ENCODE results near the gene CCNB2. TPM values are rescaled to one million over a fixed set of nuclear protein-coding genes. Genes with fewer than 3 reads are reported as not detected.
"Not testable (repeated sequence)": the region's sequence is repeated elsewhere in the genome, so short reads cannot be mapped to it uniquely, and the experiment has no call there.

The CCNB2 gene
- total RNA-seq, 1 experiment from 2014 or later = 129 TPM

DNA sequence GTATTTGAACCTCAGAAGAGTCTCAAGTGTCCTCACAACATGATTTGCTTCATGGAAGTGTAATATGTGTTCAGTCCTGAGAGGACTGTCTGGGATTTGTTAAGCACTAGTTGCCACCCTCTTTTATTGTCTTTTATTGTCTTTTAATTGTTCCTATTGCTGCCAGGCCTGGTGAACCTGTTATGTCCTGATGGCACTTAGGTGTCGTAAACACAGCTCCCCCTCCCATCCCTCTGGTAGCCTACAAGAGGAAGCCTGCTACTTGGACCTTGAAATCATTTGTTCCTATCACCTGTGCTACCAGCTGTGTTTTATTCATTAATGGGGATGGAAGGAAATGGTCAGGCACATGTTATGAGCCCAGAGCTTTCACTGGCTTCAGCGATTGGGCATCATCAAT is 19.3 kb downstream of the CCNB2 start:
- no peak overlapping the region for H3K4me3 ChIP-seq (ENCODE audit: low read depth, low read length, poor library complexity, severe bottlenecking)
- TF ChIP-seq, protein P1, sequence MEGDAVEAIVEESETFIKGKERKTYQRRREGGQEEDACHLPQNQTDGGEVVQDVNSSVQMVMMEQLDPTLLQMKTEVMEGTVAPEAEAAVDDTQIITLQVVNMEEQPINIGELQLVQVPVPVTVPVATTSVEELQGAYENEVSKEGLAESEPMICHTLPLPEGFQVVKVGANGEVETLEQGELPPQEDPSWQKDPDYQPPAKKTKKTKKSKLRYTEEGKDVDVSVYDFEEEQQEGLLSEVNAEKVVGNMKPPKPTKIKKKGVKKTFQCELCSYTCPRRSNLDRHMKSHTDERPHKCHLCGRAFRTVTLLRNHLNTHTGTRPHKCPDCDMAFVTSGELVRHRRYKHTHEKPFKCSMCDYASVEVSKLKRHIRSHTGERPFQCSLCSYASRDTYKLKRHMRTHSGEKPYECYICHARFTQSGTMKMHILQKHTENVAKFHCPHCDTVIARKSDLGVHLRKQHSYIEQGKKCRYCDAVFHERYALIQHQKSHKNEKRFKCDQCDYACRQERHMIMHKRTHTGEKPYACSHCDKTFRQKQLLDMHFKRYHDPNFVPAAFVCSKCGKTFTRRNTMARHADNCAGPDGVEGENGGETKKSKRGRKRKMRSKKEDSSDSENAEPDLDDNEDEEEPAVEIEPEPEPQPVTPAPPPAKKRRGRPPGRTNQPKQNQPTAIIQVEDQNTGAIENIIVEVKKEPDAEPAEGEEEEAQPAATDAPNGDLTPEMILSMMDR (conservative IDR thresholded peaks at IDR 0.05; ENCODE audit: low read depth, low read length) = no peak
- no peak for TF ChIP-seq EZH2 (IDR thresholded peaks at IDR 0.05; ENCODE audit: borderline replicate concordance, low read depth, low read length, poor library complexity, severe bottlenecking)
- BruUV-seq (replicated peaks) = no TSS peak
- H3K27me3 ChIP-seq (replicated peaks; ENCODE audit: insufficient read depth, low read depth, low read length, poor library complexity) = no peaks in the 10 kb centered on the region
- H3K36me3 ChIP-seq (ENCODE audit: insufficient read depth, low read length, poor library complexity, severe bottlenecking) = peaks cover 73% of the 10 kb centered on the region
- POLR2A ChIA-PET (ENCODE audit: low non-redundant PET) = no interaction called here
- H3K4me1 ChIP-seq (ENCODE audit: insufficient read depth, low read length, poor library complexity, severe bottlenecking) = no peaks in the 10 kb centered on the region
- CTCF ChIA-PET = no interaction called here
- no peaks in the 10 kb centered on the region for H3K9me3 ChIP-seq (ENCODE audit: low read depth, low read length, poor library complexity, severe bottlenecking)
- H3K27ac ChIP-seq (ENCODE audit: low read depth, low read length, poor library complexity, severe bottlenecking) = no peak overlapping the region
- no peak for DNase-seq (ENCODE audit: low spot score)
- intact Hi-C loops (cut with micrococcal nuclease; ENCODE audit: unreplicated experiment) = no loop called here

DNA sequence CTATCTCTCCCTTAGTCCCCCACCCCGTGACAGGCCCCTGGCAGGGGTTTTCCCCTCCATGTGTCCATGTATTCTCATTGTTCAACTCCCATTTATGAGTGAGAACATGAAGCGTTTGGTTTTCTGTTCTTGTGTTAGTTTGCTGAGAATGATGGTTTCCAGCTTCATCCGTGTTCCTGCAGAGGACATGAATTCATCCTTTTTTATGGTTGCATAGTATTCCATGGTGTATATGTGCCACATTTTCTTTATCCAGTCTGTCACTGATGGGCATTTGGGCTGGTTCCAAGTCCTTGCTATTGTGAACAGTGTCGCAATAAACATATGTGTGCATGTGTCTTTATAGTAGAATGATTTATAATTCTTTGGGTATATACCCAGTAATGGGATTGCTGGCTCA is 20.7 kb downstream of the CCNB2 start:
- H3K4me1 ChIP-seq (ENCODE audit: insufficient read depth, low read length, poor library complexity, severe bottlenecking); POLR2A ChIA-PET (ENCODE audit: low non-redundant PET); intact Hi-C loops (cut with micrococcal nuclease; ENCODE audit: unreplicated experiment); H3K27me3 ChIP-seq (replicated peaks; ENCODE audit: insufficient read depth, low read depth, low read length, poor library complexity); BruUV-seq (replicated peaks); H3K27ac ChIP-seq (ENCODE audit: low read depth, low read length, poor library complexity, severe bottlenecking); DNase-seq (ENCODE audit: low spot score); H3K4me3 ChIP-seq (ENCODE audit: low read depth, low read length, poor library complexity, severe bottlenecking); H3K9me3 ChIP-seq (ENCODE audit: low read depth, low read length, poor library complexity, severe bottlenecking); CTCF ChIA-PET: not testable (repeated sequence)
- H3K36me3 ChIP-seq (ENCODE audit: insufficient read depth, low read length, poor library complexity, severe bottlenecking) = peaks cover 73% of the 10 kb centered on the region

DNA sequence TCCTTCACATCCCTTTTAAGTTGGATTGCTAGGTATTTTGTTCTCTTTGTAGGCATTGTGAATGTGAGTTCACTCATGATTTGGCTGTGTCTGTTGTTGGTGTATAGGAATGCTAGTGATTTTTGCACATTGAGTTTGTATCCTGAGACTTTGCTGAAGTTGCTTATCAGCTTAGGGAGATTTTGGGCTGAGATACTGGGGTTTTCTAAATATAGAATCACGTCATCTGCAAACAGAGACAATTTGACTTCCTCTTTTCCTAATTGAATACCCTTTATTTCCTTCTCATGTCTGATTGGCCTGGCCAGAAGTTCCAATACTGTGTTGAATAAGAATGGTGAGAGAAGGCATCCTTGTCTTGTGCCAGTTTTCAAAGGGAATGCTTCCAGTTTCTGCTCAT is 22.3 kb downstream of the CCNB2 start:
- H3K27me3 ChIP-seq (replicated peaks; ENCODE audit: insufficient read depth, low read depth, low read length, poor library complexity); DNase-seq (ENCODE audit: low spot score); POLR2A ChIA-PET (ENCODE audit: low non-redundant PET); H3K4me1 ChIP-seq (ENCODE audit: insufficient read depth, low read length, poor library complexity, severe bottlenecking); CTCF ChIA-PET; intact Hi-C loops (cut with micrococcal nuclease; ENCODE audit: unreplicated experiment); H3K4me3 ChIP-seq (ENCODE audit: low read depth, low read length, poor library complexity, severe bottlenecking); H3K9me3 ChIP-seq (ENCODE audit: low read depth, low read length, poor library complexity, severe bottlenecking); H3K27ac ChIP-seq (ENCODE audit: low read depth, low read length, poor library complexity, severe bottlenecking); BruUV-seq (replicated peaks): not testable (repeated sequence)
- peaks cover 80% of the 10 kb centered on the region for H3K36me3 ChIP-seq (ENCODE audit: insufficient read depth, low read length, poor library complexity, severe bottlenecking)

DNA sequence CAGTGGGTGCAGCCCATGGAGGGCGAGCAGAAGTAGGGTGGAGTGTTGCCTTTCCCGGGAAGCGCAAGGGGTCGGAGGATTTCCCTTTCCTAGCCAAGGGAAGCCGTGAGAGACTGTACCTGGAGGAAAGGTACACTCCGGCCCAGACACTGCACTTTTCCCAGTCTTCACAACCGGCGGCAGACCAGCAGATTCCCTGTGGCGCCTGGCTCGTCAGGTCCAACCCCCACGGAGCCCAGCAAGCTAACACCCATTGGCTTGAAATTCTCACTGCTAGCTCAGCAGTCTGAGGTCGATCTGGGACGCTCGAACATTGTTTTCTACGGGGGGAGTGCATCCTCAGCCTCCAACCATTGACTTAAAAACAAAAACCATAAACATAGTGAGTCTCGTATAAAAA is 26.5 kb downstream of the CCNB2 start:
- BruUV-seq (replicated peaks) = no TSS peak
- CTCF ChIA-PET = no interaction called here
- Histone ChIP-seq H3K4me1 (ENCODE audit: insufficient read depth, low read length, poor library complexity, severe bottlenecking) (no peaks in the 10 kb centered on the region), H3K9me3 (ENCODE audit: low read depth, low read length, poor library complexity, severe bottlenecking) (peaks cover 6% of the 10 kb centered on the region), H3K27me3 (replicated peaks; ENCODE audit: insufficient read depth, low read depth, low read length, poor library complexity) (no peaks in the 10 kb centered on the region), H3K27ac (ENCODE audit: low read depth, low read length, poor library complexity, severe bottlenecking) (no peak overlapping the region), H3K36me3 (ENCODE audit: insufficient read depth, low read length, poor library complexity, severe bottlenecking) (peaks cover 70% of the 10 kb centered on the region), H3K4me3 (ENCODE audit: low read depth, low read length, poor library complexity, severe bottlenecking) (no peak overlapping the region)
- POLR2A ChIA-PET (ENCODE audit: low non-redundant PET) = no interaction called here
- DNase-seq (ENCODE audit: low spot score) = no peak
- intact Hi-C loops (cut with micrococcal nuclease; ENCODE audit: unreplicated experiment) = no loop called here
- TF ChIP-seq, protein P1 (conservative IDR thresholded peaks at IDR 0.05; ENCODE audit: low read depth, low read length) = no peak
- TF ChIP-seq EZH2 (IDR thresholded peaks at IDR 0.05; ENCODE audit: borderline replicate concordance, low read depth, low read length, poor library complexity, severe bottlenecking) = no peak
